ES-I3 (cell line): ENCODE results near the gene NEURL4.

Source experiments
- H3K36me3 ChIP-seq: 2 replicates; pipeline ENCODE4 v1.6.1; 2013; ENCODE audit warnings: mild to moderate bottlenecking, low read length, control low read depth, moderate library complexity; ENCODE audit not compliant: insufficient read depth
- H3K4me1 ChIP-seq: 2 replicates; pipeline ENCODE4 v1.6.1; 2013; ENCODE audit warnings: mild to moderate bottlenecking, control low read depth, low read length; ENCODE audit not compliant: insufficient read depth
- H3K9ac ChIP-seq: 2 replicates; pipeline ENCODE4 v1.6.1; 2013; ENCODE audit warnings: low read depth, mild to moderate bottlenecking, low read length, moderate library complexity
- H3K9me3 ChIP-seq: 2 replicates; pipeline ENCODE4 v1.6.1; 2013; ENCODE audit warnings: mild to moderate bottlenecking, low read length, moderate library complexity; ENCODE audit not compliant: control insufficient read depth, insufficient read depth

NEURL4 gene

GRCh38 chr17:7308625-7309433 is 20.3 kb downstream of the NEURL4 start:
- peaks cover 27% of the 10 kb centered on the region for H3K36me3 ChIP-seq
- H3K4me1 ChIP-seq: peaks cover 5% of the 10 kb centered on the region
- no peaks in the 10 kb centered on the region for H3K9me3 ChIP-seq
- peak overlapping the region; percentile 98 for H3K9ac ChIP-seq

GRCh38 chr17:7307686-7308624 is 21.2 kb downstream of the NEURL4 start:
- no peaks in the 10 kb centered on the region for H3K9me3 ChIP-seq
- peak overlapping the region; percentile 98 for H3K9ac ChIP-seq
- peaks cover 5% of the 10 kb centered on the region; the same call in 1 of the 2 replicates for H3K4me1 ChIP-seq
- H3K36me3 ChIP-seq: peaks cover 27% of the 10 kb centered on the region

- Histone ChIP-seq H3K36me3 (peaks cover 23% of the 10 kb centered on the region), H3K4me1 (peaks cover 5% of the 10 kb centered on the region; the same call in 1 of the 2 replicates), H3K9me3 (no peaks in the 10 kb centered on the region), H3K9ac (peak within 1 kb of the TSS; percentile 98)
These were observed 22.0 kb downstream of the NEURL4 start, which contains the start of gene EIF5A for GRCh38 chr17:7306911-7307685. Gene EIF5A, plus strand, starts transcription at chr17:7307628. Its CDS starts 2,008 bp downstream, at chr17:7309636.

GRCh38 chr17:7304179-7304578 is 25.0 kb downstream of the NEURL4 start:
- Histone ChIP-seq H3K9me3 (no peaks in the 10 kb centered on the region), H3K36me3 (no peaks in the 10 kb centered on the region), H3K4me1 (peaks cover 2% of the 10 kb centered on the region; the same call in 1 of the 2 replicates), H3K9ac (no peak overlapping the region)

- peak overlapping the region; percentile 7; the same call in 1 of the 2 replicates for H3K9ac ChIP-seq
- no peaks in the 10 kb centered on the region for H3K9me3 ChIP-seq
- no peaks in the 10 kb centered on the region for H3K36me3 ChIP-seq
- peaks cover 18% of the 10 kb centered on the region for H3K4me1 ChIP-seq
These were observed 32.8 kb downstream of the NEURL4 start for GRCh38 chr17:7296189-7296861.

- Histone ChIP-seq H3K36me3 (no peaks in the 10 kb centered on the region), H3K9ac (peak overlapping the region; percentile 56; the same call in 1 of the 2 replicates), H3K9me3 (no peaks in the 10 kb centered on the region), H3K4me1 (peaks cover 18% of the 10 kb centered on the region)
These were observed 33.6 kb downstream of the NEURL4 start for GRCh38 chr17:7295230-7296180.

GRCh38 chr17:7294614-7295153 is 34.5 kb downstream of the NEURL4 start, which contains the start of gene YBX2:
Gene YBX2, minus strand, starts transcription at chr17:7294639. Its CDS starts 139 bp downstream, at chr17:7294500.
- H3K36me3 ChIP-seq: no peaks in the 10 kb centered on the region
- H3K4me1 ChIP-seq: peaks cover 18% of the 10 kb centered on the region
- no peaks in the 10 kb centered on the region for H3K9me3 ChIP-seq
- peak within 1 kb of the TSS; percentile 56 for H3K9ac ChIP-seq

- H3K9me3 ChIP-seq: no peaks in the 10 kb centered on the region
- peak overlapping the region; percentile 46; the same call in 1 of the 2 replicates for H3K9ac ChIP-seq
- peaks cover 18% of the 10 kb centered on the region for H3K4me1 ChIP-seq
- H3K36me3 ChIP-seq: no peaks in the 10 kb centered on the region
These were observed 35.1 kb downstream of the NEURL4 start for GRCh38 chr17:7293816-7294613.

- no peak overlapping the region for H3K9ac ChIP-seq
- no peaks in the 10 kb centered on the region for H3K9me3 ChIP-seq
- no peaks in the 10 kb centered on the region for H3K36me3 ChIP-seq
- peaks cover 18% of the 10 kb centered on the region for H3K4me1 ChIP-seq
These were observed 36.0 kb downstream of the NEURL4 start for GRCh38 chr17:7293159-7293558.

GRCh38 chr17:7292729-7293128 is 36.4 kb downstream of the NEURL4 start:
- H3K36me3 ChIP-seq: no peaks in the 10 kb centered on the region
- peaks cover 18% of the 10 kb centered on the region for H3K4me1 ChIP-seq
- no peaks in the 10 kb centered on the region for H3K9me3 ChIP-seq
- H3K9ac ChIP-seq: no peak overlapping the region

- Histone ChIP-seq H3K9me3 (no peaks in the 10 kb centered on the region), H3K36me3 (no peaks in the 10 kb centered on the region), H3K9ac (no peak overlapping the region), H3K4me1 (peaks cover 18% of the 10 kb centered on the region)
These were observed 36.9 kb downstream of the NEURL4 start for GRCh38 chr17:7292194-7292593.

GRCh38 chr17:7290685-7291084 is 38.5 kb downstream of the NEURL4 start:
- Histone ChIP-seq H3K36me3 (no peaks in the 10 kb centered on the region), H3K9me3 (no peaks in the 10 kb centered on the region), H3K9ac (no peak overlapping the region)

More at GRCh38 chr17:7290685-7291084, 38.5 kb downstream of the NEURL4 start:
- peaks cover 18% of the 10 kb centered on the region for H3K4me1 ChIP-seq
